OCI-LY7 (cell line): ENCODE measurements around the gene PPFIA4. TPM values are rescaled to one million over a fixed set of nuclear protein-coding genes. Genes with fewer than 3 reads are reported as not detected.

Experiments
- BruUV-seq: library from RNA; stranded (reverse); fragments of 400-500 nt; replicated peaks from 2 replicates; lab custom pipeline; 2021; lab: Mats Ljungman, UMichigan
- CTCF ChIA-PET: fragments of 300-600 bp; sonication (Branson Sonifier 250); formaldehyde crosslinking; loops from one replicate; lab custom pipeline; 2022; ENCODE audit warnings: antibody characterized with exemption; ENCODE audit not compliant: unreplicated experiment; lab: Charles Lee
- POLR2A ChIA-PET: fragments of 300-600 bp; sonication (Branson Sonifier 250); formaldehyde crosslinking; loops from one replicate; lab custom pipeline; 2022; ENCODE audit warnings: antibody characterized with exemption; lab: Charles Lee
- DNase-seq: peaks from one replicate; pipeline ENCODE4 v3.0.0-alpha.2; 2015; ENCODE audit warnings: low spot score
- H2AFZ ChIP-seq: fragments of 200-600 bp; sonication (generic), shearing (Covaris generic); 2 replicates; pipeline ENCODE4 v1.6.1; 2014; ENCODE audit warnings: mild to moderate bottlenecking, antibody characterized with exemption, low read length, moderate library complexity
- H3K27ac ChIP-seq: fragments of 200-600 bp; sonication (generic); 2 replicates; pipeline ENCODE4 v1.5.1; 2014; ENCODE audit warnings: mixed run types, low read depth, mild to moderate bottlenecking, moderate library complexity, low read length, inconsistent platforms; ENCODE audit not compliant: poor library complexity, severe bottlenecking
- H3K36me3 ChIP-seq: fragments of 200-600 bp; sonication (generic); 2 replicates; pipeline ENCODE4 v1.6.1; 2014; ENCODE audit warnings: mild to moderate bottlenecking, antibody characterized with exemption, low read length, moderate library complexity, mixed read lengths; ENCODE audit not compliant: insufficient read depth
- H3K4me1 ChIP-seq: fragments of 200-600 bp; sonication (generic); 2 replicates; pipeline ENCODE4 v1.5.1; 2014; ENCODE audit warnings: mild to moderate bottlenecking, low read length; ENCODE audit not compliant: insufficient read depth, poor library complexity, severe bottlenecking
- H3K4me2 ChIP-seq: fragments of 200-600 bp; sonication (generic); 2 replicates; pipeline ENCODE4 v1.6.1; 2014; ENCODE audit warnings: mild to moderate bottlenecking, low read length
- H3K4me3 ChIP-seq: fragments of 200-600 bp; sonication (generic); 2 replicates; pipeline ENCODE4 v1.5.1; 2014; ENCODE audit warnings: mild to moderate bottlenecking, low read depth, low read length; ENCODE audit not compliant: poor library complexity, severe bottlenecking
- H3K79me2 ChIP-seq: fragments of 200-600 bp; sonication (generic); 2 replicates; pipeline ENCODE4 v1.6.1; 2016; ENCODE audit warnings: low read depth, mild to moderate bottlenecking, low read length, moderate library complexity, mixed read lengths; ENCODE audit not compliant: insufficient read depth
- H3K9me2 ChIP-seq: fragments of 200-600 bp; sonication (generic); 2 replicates; pipeline ENCODE4 v1.6.1; 2016; ENCODE audit warnings: mild to moderate bottlenecking, low read length, mixed read lengths; ENCODE audit not compliant: insufficient read depth
- H3K9me3 ChIP-seq: fragments of 200-600 bp; sonication (generic); 2 replicates; pipeline ENCODE4 v1.6.1; 2014; ENCODE audit warnings: mild to moderate bottlenecking, mixed run types, low read length, mixed read lengths
- H4K20me1 ChIP-seq: fragments of 200-600 bp; sonication (generic); 2 replicates; pipeline ENCODE4 v1.6.1; 2014; ENCODE audit warnings: mild to moderate bottlenecking, antibody characterized with exemption, low read length, moderate library complexity, mixed read lengths; ENCODE audit not compliant: insufficient read depth
- EZH2phosphoT487 ChIP-seq: fragments of 200-600 bp; sonication (generic); IDR thresholded peaks from 2 replicates; pipeline ENCODE4 v1.6.1; 2018; ENCODE audit warnings: low read depth, borderline replicate concordance, mild to moderate bottlenecking, mixed run types, antibody characterized with exemption, low read length, moderate library complexity, mixed read lengths
- intact Hi-C: fragments of 100-400 bp; cut with micrococcal nuclease; formaldehyde crosslinking; loops from one replicate; pipeline ENCODE4 v1.10.0; 2022; ENCODE audit not compliant: unreplicated experiment
- total RNA-seq, 2 experiments: library from RNA; depleted of rRNA in 1 of 2; stranded (reverse); fragments of >200 nt in 1 of 2; shearing (Covaris generic) in 1 of 2; gene quantifications; 2 replicates each; pipeline ENCODE4 v1.2.3, GENCODE V29; 2014 to 2022
- TF ChIP-seq, protein P1 (sequence below): fragments of 200-600 bp; sonication (generic); conservative IDR thresholded peaks from 2 replicates; pipeline ENCODE4 v1.5.1; 2014; ENCODE audit warnings: mild to moderate bottlenecking, antibody characterized with exemption, low read length, moderate library complexity, mixed read lengths

The PPFIA4 gene
- total RNA-seq, 2 experiments from 2014 or later, result 0.03 to 2.7 TPM

DNA sequence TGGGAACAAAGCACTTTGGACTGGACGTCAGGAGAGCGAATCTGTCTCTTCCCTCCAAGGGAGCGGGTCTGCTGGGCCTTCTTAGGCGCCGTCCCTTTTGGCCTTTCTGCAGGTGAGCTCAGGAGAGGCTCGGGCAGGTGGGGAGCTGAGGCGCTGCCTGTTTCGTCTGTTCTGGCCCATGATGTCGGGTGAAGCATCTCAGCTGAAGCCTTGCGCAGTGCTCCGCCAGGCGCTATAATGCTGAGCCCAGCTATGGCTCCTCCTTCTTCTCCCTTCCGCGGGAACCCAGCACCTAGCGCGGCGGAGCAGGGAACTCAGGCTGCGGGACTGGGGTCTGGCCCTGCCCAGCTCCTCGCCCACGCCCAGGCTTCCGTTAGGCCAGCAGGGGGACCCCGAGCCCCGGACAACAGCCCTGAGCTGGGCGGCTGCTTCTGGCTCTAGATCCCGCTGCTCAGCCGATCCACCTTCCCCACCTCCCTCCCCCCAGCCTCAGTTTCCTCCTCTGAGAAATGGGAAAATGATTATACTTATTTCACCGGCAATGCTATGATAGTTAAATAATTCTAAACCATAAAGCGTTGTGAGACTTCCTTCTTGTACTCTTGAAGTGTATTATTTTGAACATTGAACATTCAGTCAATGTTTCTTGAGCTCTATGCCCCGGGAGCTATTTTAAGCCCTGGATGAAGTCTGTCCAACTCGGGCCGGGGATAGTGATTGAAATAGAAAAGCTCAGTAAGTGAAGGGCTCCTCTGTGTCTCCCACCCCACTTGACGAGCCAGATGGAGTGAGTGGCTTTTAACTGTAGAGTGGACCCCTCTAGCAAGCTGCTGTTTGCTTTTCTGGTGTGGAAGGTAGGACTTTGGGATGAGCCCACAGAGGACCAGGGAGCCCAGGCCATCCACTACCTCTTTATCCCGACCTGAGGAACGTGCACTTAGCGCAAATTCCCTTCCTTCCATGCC is 91.6 kb downstream of the PPFIA4 start:
- intact Hi-C loops, result no loop called here
- Histone ChIP-seq H3K9me2 (no peaks in the 10 kb centered on the region), H2AFZ (no peak overlapping the region), H3K9me3 (no peaks in the 10 kb centered on the region), H3K79me2 (no peaks in the 10 kb centered on the region), H3K4me2 (no peak overlapping the region), H3K36me3 (no peaks in the 10 kb centered on the region), H4K20me1 (no peaks in the 10 kb centered on the region), H3K4me1 (no peaks in the 10 kb centered on the region), H3K4me3 (no peak overlapping the region), H3K27ac (no peak overlapping the region)
- no peak for DNase-seq
- no peak for TF ChIP-seq EZH2phosphoT487
- TF ChIP-seq, protein P1, sequence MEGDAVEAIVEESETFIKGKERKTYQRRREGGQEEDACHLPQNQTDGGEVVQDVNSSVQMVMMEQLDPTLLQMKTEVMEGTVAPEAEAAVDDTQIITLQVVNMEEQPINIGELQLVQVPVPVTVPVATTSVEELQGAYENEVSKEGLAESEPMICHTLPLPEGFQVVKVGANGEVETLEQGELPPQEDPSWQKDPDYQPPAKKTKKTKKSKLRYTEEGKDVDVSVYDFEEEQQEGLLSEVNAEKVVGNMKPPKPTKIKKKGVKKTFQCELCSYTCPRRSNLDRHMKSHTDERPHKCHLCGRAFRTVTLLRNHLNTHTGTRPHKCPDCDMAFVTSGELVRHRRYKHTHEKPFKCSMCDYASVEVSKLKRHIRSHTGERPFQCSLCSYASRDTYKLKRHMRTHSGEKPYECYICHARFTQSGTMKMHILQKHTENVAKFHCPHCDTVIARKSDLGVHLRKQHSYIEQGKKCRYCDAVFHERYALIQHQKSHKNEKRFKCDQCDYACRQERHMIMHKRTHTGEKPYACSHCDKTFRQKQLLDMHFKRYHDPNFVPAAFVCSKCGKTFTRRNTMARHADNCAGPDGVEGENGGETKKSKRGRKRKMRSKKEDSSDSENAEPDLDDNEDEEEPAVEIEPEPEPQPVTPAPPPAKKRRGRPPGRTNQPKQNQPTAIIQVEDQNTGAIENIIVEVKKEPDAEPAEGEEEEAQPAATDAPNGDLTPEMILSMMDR, result peak; percentile 63
- ChIA-PET POLR2A (no interaction called here), CTCF (no interaction called here)
- BruUV-seq, result no TSS peak

DNA sequence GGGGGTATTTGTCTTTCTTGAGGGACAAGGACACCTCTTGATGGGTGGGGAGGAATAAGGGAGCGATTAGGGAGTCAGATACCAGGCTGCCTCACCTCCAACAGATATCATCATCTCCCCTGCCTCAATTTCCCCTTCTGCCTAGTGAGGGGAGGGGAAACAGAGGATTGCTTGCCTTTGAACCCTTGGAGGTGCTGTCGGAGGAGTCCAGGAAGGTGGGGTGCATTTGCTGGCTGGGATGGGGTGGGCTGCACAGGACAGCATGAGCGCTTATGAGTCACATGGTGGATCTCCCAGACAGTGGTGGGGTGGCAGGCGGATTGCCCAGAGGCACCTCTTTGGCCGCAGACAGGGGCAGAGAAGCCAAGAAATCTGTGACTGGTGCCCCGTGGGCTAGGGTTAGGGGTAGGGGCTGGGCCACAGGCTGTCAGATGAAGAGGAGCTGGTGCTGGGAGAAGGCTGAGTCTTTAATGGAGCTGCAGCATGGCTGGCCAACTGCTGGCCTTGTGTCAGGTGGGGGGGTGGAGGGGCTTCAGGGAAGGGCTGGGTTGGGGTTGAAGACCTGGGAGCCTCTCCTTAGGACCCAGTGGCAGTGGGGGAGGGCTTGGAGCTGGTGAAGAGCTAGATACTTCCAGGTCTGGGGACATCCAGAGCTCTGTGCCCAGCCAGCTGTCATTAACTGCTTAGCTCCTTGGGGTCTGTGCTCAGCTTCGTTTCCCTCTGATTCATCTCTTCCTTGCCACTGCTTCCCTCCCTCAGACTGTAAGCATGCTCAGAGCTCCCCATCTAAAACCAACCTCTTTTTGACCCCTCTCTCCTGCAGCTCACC is 94.2 kb downstream of the PPFIA4 start:
- H3K27ac ChIP-seq, result no peak overlapping the region
- H2AFZ ChIP-seq, result no peak overlapping the region
- CTCF ChIA-PET, result no interaction called here
- intact Hi-C loops, result no loop called here
- H3K4me3 ChIP-seq, result no peak overlapping the region
- DNase-seq, result no peak
- no peaks in the 10 kb centered on the region for H3K79me2 ChIP-seq
- no peaks in the 10 kb centered on the region for H3K4me1 ChIP-seq
- H3K9me3 ChIP-seq, result no peaks in the 10 kb centered on the region
- POLR2A ChIA-PET, result no interaction called here
- H3K9me2 ChIP-seq, result no peaks in the 10 kb centered on the region
- TF ChIP-seq, protein P1, result no peak
- TF ChIP-seq EZH2phosphoT487, result no peak
- no peak overlapping the region for H3K4me2 ChIP-seq
- no peaks in the 10 kb centered on the region for H4K20me1 ChIP-seq
- no peaks in the 10 kb centered on the region for H3K36me3 ChIP-seq
- BruUV-seq, result no TSS peak
